Gastrocnemius medialis (tissue), 4 donors: ENCODE data around the gene WDFY2. TPM values are rescaled to one million over a fixed set of nuclear protein-coding genes. Genes with fewer than 3 reads are reported as not detected.

Experiments used
- ATAC-seq, 2 donors: fragments of 150-250 bp; one replicate each; pipeline ENCODE4 v1.9.1; 2016
- DNase-seq, 2 donors: peaks; one replicate each; pipeline ENCODE4 v3.0.0-alpha.2; 2019
- H3K27ac ChIP-seq, 4 donors: fragments of 200-600 bp; sonication (generic); 1 replicate in 1 of 4; 2 replicates in 3 of 4; pipeline ENCODE4 v1.5.1; 2016 to 2018; ENCODE audit warnings: mild to moderate bottlenecking in 2 of 4, moderate library complexity in 1 of 4
- H3K27me3 ChIP-seq, 3 donors: fragments of 200-600 bp; sonication (generic) in 2 of 3; 1 replicate in 1 of 3; 2 replicates in 2 of 3; pipeline versions ENCODE4 v1.5.1 to v1.6.0; 2016 to 2019; ENCODE audit warnings: mild to moderate bottlenecking in 1 of 3, moderate library complexity in 1 of 3
- H3K36me3 ChIP-seq, 2 donors: fragments of 200-600 bp; sonication (generic) in 1 of 2; one replicate each; pipeline ENCODE4 v1.5.1; 2017 to 2018
- H3K4me1 ChIP-seq, 2 donors: fragments of 200-600 bp; sonication (generic) in 1 of 2; one replicate each; pipeline ENCODE4 v1.5.1; 2016 to 2017; ENCODE audit warnings: mild to moderate bottlenecking in 2 of 2
- H3K4me3 ChIP-seq, 4 donors: fragments of 200-600 bp; sonication (generic) in 3 of 4; 1 replicate in 1 of 4; 2 replicates in 3 of 4; pipeline ENCODE4 v1.5.1; 2016 to 2019; ENCODE audit warnings: mild to moderate bottlenecking in 2 of 4
- H3K9me3 ChIP-seq, 3 donors: fragments of 200-600 bp; sonication (generic) in 2 of 3; 1 replicate in 1 of 3; 2 replicates in 2 of 3; pipeline ENCODE4 v1.5.1; 2016 to 2019
- POLR2A ChIP-seq, 2 donors: fragments of 450-650 bp; IDR thresholded peaks; one replicate each; pipeline ENCODE4 v1.6.1; 2017; ENCODE audit warnings: antibody characterized with exemption in 2 of 2, mild to moderate bottlenecking in 2 of 2, moderate library complexity in 2 of 2
- in situ Hi-C, 4 donors: fragments of 200-750 bp; cut with MboI; loops; one replicate each; pipeline versions ENCODE4 v1.15.0 to v1.8.0; 2017; ENCODE audit warnings: low sequenced_read_pairs in 4 of 4
- intact Hi-C: fragments of 100-400 bp; cut with DNase I; formaldehyde crosslinking; loops from one replicate; pipeline ENCODE4 v1.15.1; 2023; ENCODE audit warnings: low total_unique reads
- total RNA-seq, 4 donors: library from RNA; depleted of rRNA; stranded (reverse); fragments of >200 nt; gene quantifications; one replicate each; pipeline versions ENCODE4 v1.1.0 to v1.2.3, GENCODE V29; 2016
- TF ChIP-seq, protein P1 (sequence below), 5 experiments: fragments of 450-650 bp in 3 of 5; fragments of 200-600 bp in 2 of 5; sonication (generic) in 2 of 5; IDR thresholded peaks in 4 of 5; conservative IDR thresholded peaks in 1 of 5; 1 replicate in 4 of 5; 2 replicates in 1 of 5; pipeline ENCODE4 v1.5.1; 2016 to 2019; ENCODE audit warnings: antibody characterized with exemption in 5 of 5, mild to moderate bottlenecking in 3 of 5, moderate library complexity in 3 of 5

The WDFY2 gene
- total RNA-seq, 4 donors from 2014 or later: 0.98 to 2.8 (median 1.7) TPM

DNA sequence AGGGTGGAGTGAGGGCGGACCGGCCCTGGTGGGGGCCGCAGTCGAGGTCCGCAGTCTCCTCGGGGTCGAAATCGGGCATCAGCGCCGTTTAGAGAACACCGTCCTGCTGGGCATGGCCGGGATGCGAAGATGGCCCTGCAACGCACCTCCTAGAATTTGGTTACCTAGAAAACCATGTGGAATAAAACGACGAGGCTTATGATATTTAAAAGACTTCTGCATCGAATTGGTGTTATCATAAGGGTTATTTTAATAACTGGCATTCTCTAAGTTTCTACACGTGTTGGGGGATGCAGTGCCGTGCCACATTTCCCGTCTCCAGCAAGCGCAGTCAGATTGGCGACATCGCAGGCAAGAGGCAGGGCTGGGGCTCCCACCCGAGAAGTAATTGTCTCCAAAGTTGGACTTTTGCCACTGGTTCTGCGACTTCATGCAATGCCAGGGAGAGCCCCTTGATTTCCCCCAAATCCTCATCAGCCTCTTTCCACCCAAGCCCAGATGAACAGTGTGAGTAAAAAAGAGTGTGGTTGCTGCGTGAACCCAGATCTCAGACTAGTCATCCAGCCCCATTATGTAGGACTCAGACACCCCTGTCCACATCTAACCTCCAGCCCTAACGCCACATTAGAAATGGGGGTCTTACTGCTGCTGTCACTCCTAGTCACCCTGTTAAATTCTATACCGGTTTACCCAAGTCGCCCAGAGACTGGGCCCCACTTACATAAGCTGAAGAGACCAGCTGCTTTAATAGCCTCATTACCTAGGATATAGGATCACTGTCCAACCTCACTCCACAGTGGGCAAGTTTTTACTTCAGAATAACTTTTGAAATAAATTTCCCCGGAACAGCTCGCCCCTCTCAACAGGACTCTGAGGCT is 220.3 kb downstream of the WDFY2 start:
- intact Hi-C loops: loop anchor here (1.0 to 10.0 kb wide), 5 partner anchors 351 to 1677 kb away; partner anchors contain the start of genes CKAP2, FAM124A, INTS6 and VPS36
- H3K4me1 ChIP-seq: peaks cover 37 to 46% of the 10 kb centered on the region in 2 donors
- TF ChIP-seq, protein P1, sequence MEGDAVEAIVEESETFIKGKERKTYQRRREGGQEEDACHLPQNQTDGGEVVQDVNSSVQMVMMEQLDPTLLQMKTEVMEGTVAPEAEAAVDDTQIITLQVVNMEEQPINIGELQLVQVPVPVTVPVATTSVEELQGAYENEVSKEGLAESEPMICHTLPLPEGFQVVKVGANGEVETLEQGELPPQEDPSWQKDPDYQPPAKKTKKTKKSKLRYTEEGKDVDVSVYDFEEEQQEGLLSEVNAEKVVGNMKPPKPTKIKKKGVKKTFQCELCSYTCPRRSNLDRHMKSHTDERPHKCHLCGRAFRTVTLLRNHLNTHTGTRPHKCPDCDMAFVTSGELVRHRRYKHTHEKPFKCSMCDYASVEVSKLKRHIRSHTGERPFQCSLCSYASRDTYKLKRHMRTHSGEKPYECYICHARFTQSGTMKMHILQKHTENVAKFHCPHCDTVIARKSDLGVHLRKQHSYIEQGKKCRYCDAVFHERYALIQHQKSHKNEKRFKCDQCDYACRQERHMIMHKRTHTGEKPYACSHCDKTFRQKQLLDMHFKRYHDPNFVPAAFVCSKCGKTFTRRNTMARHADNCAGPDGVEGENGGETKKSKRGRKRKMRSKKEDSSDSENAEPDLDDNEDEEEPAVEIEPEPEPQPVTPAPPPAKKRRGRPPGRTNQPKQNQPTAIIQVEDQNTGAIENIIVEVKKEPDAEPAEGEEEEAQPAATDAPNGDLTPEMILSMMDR (IDR thresholded peaks at IDR 0.05 in 4 of 5, conservative IDR thresholded peaks at IDR 0.05 in 1 of 5): no peak
- no peak for TF ChIP-seq POLR2A (IDR thresholded peaks at IDR 0.05)

DNA sequence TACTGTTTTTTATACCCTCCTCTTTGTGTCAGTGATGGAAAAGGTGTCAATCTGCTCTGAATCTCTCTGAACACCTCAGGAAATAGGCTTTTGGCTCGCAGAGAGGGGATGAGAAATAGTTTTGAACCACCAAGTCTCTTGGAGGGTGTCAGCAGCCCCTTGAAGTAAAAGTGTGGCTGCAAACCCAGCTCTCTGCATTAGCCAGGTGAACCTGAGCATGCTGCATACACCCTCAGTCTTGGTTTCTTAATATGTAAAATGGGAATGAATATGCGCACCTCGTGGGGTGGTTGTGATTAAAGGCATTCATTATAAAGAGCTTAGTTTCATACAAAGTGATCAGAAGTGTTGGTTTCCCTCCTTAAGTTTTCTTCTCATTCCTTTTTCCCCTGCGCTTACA is 221.1 kb downstream of the WDFY2 start:
- no peak for TF ChIP-seq POLR2A (IDR thresholded peaks at IDR 0.05)
- TF ChIP-seq, protein P1 (IDR thresholded peaks at IDR 0.05 in 4 of 5, conservative IDR thresholded peaks at IDR 0.05 in 1 of 5): no peak
- peak overlapping the region in 1 of 4 donors; percentile 74 for H3K4me3 ChIP-seq
- intact Hi-C loops (loop anchor here (10.0 kb wide), 3 partner anchors 389 to 649 kb away; partner anchors contain the start of genes CKAP2, FAM124A and VPS36), in situ Hi-C loops (loop anchor here in 3 of 4 donors (10.0 to 25.0 kb wide), 7 partner anchors 207 to 632 kb away; partner anchors contain the start of genes WDFY2 (in 3 of the 3), ALG11 (in 1 of the 3), ATP7B (in 1 of the 3) and NEK5 (in 1 of the 3))
- no peaks in the 10 kb centered on the region for H3K36me3 ChIP-seq
- H3K9me3 ChIP-seq: no peaks in the 10 kb centered on the region
- DNase-seq: no peak
- H3K4me1 ChIP-seq: peaks cover 36 to 46% of the 10 kb centered on the region in 2 donors
- no peak for ATAC-seq
- peak overlapping the region; percentile 89 to 100 (median 96) for H3K27ac ChIP-seq
- no peaks in the 10 kb centered on the region for H3K27me3 ChIP-seq

More for the DNA sequence above, 220.3 kb downstream of the WDFY2 start:
- ATAC-seq (peak; percentile 13 to 14), DNase-seq (no peak)
- H3K4me3 ChIP-seq: peak overlapping the region; percentile 74 to 99 (median 86)
- H3K27ac ChIP-seq: peak overlapping the region; percentile 89 to 100 (median 96)
- no peaks in the 10 kb centered on the region for H3K27me3 ChIP-seq
- no peaks in the 10 kb centered on the region for H3K9me3 ChIP-seq
- no peaks in the 10 kb centered on the region for H3K36me3 ChIP-seq
- in situ Hi-C loops: loop anchor here in 3 of 4 donors (10.0 to 25.0 kb wide), 7 partner anchors 208 to 633 kb away; partner anchors contain the start of genes WDFY2 (in 3 of the 3), ALG11 (in 1 of the 3), ATP7B (in 1 of the 3) and NEK5 (in 1 of the 3)

DNA sequence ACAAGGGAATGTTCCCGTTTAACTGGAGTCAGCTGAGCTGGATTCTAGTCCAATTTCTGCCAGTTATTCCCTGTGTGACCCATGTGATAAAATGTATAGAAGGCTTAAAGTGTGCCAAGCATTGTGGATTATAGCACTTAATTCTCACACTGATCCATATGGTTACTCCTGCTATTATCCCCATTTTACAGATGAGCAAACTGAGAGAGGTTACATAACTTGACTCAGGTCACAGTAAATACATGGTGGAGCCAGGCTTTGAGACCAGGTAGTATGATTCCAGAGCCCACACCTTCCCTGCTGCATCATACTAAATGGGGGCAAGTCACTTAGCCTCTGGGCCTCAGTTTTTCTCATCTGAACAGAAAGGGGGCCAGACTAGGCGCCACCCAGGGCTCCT is 221.7 kb downstream of the WDFY2 start:
- Histone ChIP-seq H3K4me1 (peaks cover 30 to 42% of the 10 kb centered on the region in 2 donors), H3K4me3 (no peak overlapping the region), H3K9me3 (no peaks in the 10 kb centered on the region), H3K36me3 (no peaks in the 10 kb centered on the region), H3K27me3 (no peaks in the 10 kb centered on the region), H3K27ac (peak overlapping the region in 1 of 4 donors; percentile 89)
- no peak for ATAC-seq
- no peak for DNase-seq
- TF ChIP-seq, protein P1 (IDR thresholded peaks at IDR 0.05 in 4 of 5, conservative IDR thresholded peaks at IDR 0.05 in 1 of 5): no peak
- no peak for TF ChIP-seq POLR2A (IDR thresholded peaks at IDR 0.05)
- in situ Hi-C loops: loop anchor here in 3 of 4 donors (10.0 to 25.0 kb wide), 7 partner anchors 206 to 631 kb away; partner anchors contain the start of genes WDFY2 (in 3 of the 3), ALG11 (in 1 of the 3), ATP7B (in 1 of the 3) and NEK5 (in 1 of the 3)
- intact Hi-C loops: loop anchor here (10.0 kb wide), 3 partner anchors 389 to 649 kb away; partner anchors contain the start of genes CKAP2, FAM124A and VPS36

DNA sequence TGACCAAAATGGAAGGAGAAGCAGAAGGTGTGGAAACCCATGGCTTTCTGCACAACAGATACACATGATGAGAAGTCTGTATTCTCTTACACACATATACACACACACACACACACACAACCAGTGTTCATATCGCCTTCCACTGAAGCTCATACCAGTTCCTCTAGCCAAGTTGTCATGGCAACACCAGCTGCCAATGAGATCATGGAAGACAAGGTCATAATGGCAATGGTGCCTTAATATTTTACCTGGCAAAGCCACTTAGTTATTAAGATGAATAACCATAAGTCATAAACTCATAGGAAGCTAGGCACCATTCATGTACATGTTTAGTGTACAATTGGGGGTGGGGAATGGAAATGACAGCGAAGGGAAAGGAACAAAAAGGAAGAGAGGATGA is 222.3 kb downstream of the WDFY2 start:
- in situ Hi-C loops (loop anchor here in 3 of 4 donors (10.0 to 25.0 kb wide), 7 partner anchors 206 to 631 kb away; partner anchors contain the start of genes WDFY2 (in 3 of the 3), ALG11 (in 1 of the 3), ATP7B (in 1 of the 3) and NEK5 (in 1 of the 3)), intact Hi-C loops (loop anchor here (10.0 kb wide), 3 partner anchors 388 to 648 kb away; partner anchors contain the start of genes CKAP2, FAM124A and VPS36)
- Histone ChIP-seq H3K36me3 (no peaks in the 10 kb centered on the region), H3K4me1 (peaks cover 23 to 35% of the 10 kb centered on the region in 2 donors), H3K9me3 (no peaks in the 10 kb centered on the region), H3K27me3 (no peaks in the 10 kb centered on the region), H3K4me3 (no peak overlapping the region), H3K27ac (no peak overlapping the region)
- TF ChIP-seq, protein P1 (IDR thresholded peaks at IDR 0.05 in 4 of 5, conservative IDR thresholded peaks at IDR 0.05 in 1 of 5): no peak
- TF ChIP-seq POLR2A (IDR thresholded peaks at IDR 0.05): no peak
- ATAC-seq (no peak), DNase-seq (no peak)
